AG08395 (cell line): ENCODE results near the gene GRID1.
"Not testable (repeated sequence)": the region's sequence is repeated elsewhere in the genome, so short reads cannot be mapped to it uniquely, and the experiment has no call there.

ENCODE experiments used
- DNase-seq: peaks from one replicate; pipeline ENCODE4 v3.0.0; 2012; ENCODE audit warnings: mixed read lengths, low spot score

GRID1 gene

DNA sequence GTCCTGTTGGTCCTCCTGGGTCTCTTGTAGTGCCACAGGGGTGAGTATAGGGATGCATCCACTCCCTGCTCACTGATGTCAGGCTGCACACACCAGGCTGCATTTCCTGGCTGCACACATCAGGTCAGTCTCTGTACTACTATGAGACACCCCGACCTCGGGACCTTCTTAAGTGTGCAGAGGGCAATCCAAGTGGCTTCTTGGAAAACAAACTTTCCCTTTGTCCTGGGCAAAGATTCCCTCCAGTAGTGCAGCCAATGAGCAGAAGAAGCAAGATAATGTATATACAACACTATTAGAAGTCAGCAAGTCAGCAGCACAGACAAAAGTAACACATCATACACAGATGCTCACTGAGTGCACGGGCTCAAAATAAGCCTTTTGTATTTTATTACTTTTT is 493.5 kb downstream of the GRID1 start:
- DNase-seq, result no peak

DNA sequence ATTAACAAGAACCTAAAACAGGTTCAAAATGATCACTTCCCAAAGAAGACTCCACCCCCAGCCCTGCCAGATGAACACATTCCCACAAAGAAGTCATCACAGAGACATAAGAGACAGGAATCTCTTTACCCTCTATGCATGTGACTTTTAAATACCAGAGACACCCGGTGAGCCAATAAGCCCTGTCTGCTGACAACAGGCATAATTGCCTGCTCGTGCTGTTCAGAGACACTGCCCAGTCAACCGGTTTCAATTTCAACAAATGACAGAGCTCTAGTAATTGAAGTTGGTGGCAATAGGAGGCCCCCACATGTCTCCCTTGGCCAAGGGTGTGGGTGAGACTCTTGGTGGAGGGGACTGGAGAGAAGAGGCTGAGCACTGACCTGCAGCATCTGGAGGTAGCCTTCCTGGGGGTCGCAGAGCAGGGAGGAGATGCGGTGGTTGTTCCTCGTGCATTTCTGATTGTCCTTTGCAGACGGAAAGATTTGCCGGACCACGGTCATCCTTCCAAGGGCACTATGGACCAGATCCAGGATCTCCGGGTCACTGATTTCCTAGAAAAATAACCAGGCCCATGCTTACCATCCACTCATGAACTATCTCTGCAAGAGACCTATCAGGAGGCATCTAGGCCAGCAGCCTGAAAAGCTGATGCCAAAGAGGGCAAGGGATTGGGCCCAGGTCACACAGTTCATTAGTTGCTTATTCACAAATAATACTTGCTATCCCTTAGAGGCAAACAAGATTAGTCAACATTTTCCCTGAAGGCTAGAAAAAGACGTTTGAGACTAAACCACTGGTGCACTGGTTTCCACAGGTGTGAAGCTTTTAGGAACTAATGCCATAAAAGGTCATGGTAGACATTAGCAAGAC is 497.7 kb downstream of the GRID1 start:
- no peak for DNase-seq

DNA sequence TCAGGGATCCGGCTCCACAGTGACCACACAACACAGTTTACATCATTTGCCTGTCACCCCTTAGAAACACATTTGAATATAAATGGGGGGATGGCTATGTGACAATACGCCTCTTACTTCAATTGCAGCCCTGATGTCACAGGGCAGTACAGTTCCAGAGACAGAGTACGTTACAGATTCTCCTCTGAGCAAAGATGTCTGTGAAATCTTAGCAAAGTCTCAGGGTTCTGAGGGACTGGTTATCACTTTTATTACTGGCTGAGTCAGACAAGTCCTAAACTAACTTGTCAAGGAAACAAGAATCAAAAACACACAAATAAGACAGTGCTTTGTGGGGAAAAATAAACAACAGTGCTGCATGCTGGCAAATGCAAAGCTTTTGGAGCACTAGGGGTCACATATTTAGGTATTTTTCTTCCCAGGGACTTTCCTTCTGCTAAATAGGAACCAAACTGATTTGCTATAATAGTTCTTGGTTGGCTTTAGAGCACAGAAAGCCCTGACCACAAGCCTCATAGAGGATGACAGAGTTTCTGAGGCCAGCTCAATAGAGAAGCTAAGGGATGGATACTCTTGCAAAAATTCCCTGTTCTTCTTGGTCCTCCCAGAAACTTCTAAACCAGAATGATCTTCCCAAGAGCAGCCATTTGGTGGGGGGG is 501.6 kb downstream of the GRID1 start:
- DNase-seq, result no peak

DNA sequence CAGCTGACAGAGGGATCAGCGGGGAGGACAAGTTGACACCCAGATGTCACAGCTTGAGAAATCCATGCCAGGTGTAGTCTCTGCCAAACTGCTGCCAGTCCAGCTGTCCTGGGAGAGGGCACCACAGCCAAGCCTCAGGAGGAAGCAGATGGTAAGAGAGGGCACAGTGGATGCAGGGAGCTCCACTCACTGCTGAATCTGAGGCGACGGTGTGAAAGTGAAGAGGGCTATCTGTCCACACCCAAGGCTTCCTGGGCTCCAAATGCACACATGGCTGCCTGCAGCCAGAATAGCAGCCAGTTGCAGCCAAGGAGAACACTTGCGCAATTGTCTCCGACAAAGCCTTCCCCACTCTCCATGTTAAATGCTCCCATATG is 502.4 kb downstream of the GRID1 start:
- DNase-seq, result no peak

DNA sequence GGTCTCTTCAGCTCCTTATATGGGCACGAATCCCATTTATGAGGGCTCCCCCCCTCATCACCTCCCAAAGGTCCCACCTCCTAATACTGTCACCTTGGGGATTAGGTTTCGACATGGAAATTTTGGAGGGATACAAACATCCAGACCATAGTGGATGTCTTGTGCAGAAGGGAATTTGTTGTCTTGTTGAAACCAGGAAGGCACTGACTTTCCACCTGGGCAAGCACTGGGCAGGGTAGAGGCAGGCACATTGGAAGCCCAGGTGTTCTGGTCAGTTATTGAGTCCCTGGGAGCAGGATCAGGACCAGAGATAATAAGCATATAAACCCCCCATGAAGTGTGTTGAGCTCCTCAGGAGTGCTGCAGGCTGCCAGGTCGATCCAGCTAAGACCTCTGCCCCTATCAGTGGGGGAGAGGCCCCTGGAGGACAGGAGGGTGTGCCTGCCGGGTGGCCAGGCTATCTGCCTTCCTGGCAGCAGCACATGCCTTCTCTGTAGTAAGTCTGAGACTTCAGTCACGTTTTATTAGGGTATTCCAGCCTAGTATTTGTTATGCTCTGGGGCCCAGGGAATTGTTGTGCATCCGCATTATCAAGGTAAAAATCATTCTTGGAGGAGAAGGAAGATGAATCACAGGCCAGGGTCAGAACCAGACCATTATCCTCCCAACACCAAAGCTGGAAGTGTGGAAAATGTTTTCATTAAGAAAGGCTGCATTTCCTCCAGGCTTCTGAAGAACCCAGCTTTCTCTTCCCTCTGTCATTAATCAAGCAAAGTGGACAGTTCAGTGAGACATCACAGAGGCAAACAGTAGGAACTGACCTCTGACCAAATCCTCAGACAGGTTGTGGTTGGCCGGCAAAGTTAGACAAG is 503.1 kb downstream of the GRID1 start:
- DNase-seq, result no peak

DNA sequence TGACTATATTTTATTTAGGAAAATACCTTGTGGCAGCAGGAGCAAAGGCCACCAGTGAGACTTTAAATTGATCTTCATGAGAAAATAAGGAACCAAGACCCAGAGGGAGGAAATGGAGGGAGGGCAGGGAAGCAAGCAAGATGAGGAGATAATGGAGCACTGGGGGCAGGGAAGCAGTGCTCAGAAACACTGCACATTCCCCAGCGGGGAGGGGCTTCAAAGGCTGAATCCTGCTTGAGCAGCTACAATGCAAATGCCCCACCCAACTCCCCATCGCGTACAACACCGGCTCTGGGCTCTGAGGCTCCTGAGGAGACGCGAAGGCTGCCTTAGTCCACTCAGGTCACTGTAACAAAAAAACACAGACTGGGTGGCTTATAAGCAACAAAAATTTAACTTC is 503.8 kb downstream of the GRID1 start:
- DNase-seq, result no peak

DNA sequence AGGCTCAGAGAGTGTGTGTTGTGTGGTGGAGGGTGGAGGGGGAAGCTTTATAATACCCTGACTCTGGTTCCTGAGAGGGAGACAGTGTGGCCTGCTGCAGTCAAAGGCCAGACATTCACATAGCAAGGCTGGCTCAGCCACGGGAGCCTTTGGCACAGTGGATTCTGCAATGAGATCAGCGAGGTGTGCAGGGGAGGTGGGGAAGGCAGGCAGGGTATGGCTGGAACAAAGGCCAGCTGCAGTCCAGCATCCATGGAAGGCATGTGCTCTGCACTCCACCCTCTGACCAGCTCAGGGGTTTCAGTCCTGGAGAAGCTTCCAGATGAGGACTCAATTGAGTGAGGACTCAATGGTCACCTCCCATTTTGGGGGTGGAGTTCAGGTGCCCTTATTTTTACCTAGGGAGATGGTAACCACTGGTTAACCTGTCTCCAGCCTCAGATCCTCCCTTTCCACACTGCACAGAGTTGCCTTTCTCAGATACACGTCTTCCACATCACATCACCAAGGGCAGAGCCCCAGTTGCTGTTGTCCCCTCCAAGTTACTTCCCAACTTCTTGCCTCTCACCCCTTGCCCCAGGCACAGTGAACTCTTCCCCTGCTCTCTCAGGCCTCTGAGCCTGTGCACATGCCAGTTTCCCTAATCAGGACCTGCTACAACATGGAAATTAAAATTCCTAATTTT is 504.9 kb downstream of the GRID1 start:
- DNase-seq, result no peak

DNA sequence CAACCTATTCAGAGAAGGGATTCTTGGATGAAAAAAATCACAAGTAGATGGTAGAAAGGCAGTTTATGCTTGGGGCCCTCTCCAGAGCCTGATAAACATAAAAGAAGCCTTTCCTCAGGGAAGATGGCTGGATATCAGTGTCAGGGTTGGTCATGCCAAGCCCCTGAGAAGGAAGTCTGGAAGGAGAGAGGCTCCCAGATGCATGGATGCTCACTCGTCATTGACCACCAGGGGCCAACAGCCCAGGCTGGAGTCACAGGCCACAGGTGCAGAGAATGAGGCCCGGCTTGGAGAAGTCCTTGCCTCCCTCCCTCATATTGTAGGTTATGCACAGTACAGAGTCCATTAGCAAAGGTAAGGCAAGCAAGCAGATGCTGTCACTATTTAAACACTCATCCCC is 506.7 kb downstream of the GRID1 start:
- no peak for DNase-seq

DNA sequence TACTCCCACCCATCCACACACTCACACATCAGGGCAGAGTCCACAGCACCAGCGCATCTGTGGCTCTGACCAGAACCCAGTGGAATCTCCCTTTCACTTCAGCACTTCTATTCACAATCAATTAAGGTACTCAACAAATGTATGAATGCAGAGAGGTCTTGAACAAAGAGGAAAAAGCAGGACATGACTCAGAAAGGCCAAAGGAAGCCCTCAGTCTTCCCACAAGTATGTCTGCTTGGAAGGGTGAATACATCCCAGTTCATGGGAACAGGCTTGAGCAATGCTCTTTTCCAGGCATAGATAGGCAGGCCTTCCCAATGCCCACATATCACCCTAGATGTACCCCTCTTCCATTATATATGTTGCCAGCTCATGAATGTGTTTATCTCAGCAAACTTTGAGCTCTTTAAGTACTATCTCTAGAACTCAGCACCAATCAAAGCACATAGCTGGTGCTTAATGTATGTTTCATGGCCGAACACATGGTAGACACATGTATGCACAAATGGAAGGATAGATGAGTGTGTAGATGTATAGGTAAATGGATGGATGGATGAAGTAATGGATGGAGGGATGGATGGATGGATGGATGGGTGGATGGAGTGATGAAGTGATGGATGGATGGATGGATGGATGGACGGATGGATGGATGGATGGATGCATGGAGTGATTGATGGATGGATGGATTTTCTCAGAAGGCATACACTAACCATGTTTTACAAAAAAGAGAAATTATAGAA is 507.6 kb downstream of the GRID1 start:
- DNase-seq, result no peak

DNA sequence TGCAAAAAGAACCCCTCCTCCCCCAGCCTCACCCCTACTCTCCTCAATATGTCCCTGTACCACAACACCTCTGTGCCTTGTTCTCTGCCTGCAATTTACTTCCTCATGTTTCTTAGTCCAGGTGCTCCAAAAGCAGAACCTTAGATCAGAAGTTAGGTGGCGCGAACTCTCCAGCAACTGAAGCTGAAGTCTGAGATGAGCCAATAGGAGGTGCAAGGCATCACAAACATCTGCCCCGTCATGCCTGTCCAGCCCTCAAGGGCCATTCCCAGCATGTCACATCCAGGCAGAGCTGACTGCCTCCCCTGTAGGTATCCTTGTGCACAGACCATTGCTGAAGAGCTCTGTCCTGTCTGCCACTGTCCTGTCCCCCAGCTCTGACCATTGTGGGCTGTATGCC is 508.8 kb downstream of the GRID1 start:
- DNase-seq, result no peak

DNA sequence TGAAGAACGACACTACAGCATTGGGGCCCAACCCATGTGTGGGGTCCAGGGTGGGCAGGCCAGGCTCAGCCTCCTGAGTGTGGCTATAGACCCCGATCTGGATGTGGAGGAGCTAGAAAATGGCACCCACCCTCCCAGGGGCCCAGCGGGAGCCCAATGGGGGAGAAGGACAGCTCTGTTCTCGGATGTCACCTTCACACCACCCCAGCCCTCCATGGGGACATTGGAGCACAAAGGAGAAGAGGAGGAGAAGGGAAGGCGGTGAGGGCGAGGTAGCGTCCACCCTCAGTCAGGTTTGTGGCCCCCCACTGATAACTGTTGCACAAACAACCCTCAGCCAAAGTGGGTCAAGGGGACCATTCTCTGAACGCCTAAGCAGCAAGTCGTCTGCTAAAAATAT is 509.3 kb downstream of the GRID1 start:
- no peak for DNase-seq

DNA sequence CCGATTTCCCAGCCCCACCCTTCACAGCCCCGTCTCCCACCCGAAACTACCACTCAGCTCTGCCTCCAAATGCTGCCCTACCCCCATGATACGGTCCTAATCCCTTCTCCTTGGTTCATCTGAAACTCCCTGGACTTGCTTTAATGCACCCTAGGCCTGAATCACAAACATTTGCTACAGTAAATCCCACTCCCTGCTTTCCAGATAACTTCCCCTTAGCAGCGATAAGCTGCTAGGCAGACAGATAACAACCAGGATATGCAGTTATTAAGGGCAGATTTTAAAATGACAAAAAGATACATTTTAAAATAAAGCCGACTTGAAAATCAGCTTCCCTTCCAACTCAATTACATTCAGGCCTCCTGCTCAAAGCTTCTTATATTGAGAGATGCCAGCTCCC is 514.7 kb downstream of the GRID1 start:
- DNase-seq, result no peak

DNA sequence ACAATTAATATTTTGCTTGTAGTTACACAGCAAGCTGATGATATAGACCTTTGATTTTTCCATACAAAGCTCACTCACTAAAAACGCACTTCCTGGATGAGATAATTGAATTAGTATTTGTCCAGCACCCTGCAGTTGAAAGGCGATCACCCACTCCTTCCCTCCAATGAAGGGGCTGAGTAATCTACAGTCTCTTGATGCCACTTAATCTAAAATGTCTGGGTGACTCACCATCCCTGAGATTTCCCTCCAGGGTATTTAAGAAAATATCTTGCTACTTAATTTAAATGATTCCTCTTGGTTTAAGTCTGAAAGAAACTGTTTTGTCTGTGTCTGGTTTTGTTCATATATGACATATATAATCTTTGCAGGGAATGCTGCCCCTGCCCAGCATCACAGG is 515.3 kb downstream of the GRID1 start:
- DNase-seq, result no peak

DNA sequence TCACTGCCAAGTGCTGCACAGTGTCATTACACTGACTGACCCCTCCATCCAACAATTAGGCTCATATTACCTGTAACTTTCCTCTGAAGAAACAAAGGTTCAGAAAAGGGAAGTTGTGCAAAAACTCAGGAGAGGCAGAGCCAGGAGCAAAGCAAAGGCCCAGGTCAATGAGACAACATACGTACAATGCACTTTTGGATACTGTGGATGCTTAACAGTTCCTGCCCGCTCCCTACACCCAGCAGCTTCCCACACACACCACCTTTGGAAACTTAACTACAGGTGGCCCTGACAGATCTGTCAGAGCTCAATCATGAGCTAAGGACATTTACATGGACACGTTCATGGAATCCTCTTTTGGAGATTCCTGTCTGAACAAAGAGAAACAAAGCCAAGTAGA is 515.9 kb downstream of the GRID1 start:
- DNase-seq, result no peak

DNA sequence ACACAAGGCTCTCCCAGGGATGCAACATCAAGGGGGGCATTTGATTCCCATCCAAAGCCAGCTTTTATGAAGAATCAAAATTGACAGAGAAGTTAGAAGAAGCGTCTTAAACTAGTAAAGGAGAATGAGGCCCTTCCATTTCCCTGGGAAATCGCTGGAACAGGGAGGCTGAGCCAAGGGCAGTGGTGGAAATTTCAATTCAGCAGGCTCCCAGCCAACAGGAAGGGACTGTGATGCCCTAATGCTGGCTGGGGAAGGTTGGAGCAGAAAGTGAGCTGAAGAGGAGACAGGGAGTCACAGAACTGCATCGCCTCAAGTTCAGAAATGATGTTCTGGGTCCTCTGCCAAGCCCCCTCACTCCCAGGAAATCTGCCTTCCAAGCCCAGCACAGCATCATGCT is 517.3 kb downstream of the GRID1 start:
- DNase-seq, result no peak

DNA sequence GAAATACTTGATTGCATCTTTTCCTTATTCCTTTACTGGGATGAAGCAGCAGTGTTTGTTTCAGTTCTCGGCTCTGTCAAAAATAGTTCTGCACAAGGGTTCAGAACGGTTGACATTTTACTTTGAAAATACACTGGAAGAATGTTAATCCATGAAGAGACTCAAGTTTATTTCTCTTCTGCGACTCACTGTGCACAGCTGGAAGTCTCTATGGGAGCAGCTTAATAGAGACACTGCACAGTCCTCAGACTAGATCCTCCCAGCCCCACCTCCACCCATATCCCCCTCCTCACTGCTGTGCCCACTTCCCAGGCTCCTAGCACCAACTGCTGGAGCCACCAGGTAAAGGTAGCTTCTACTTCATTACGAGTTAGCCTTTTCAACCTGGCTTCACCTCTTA is 517.8 kb downstream of the GRID1 start:
- DNase-seq, result no peak

DNA sequence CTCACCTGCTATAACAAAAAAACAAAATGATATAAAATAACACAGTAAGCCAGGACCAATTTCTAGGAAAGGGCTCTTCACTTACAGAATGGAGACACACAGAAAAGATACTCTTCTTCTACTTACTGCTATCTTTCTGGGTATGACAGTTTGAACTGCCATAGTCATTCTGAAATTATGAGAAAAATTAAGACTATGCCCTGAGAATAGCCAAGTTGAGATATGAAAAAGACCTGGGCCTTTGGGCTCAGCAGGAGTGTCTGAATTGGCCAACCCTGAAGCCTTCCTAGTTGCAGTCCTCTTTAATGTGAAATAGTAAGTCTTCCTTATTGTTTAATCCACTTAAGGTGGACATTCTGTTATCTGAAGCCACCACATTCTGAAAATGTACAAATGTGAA is 519.5 kb downstream of the GRID1 start:
- DNase-seq, result no peak

DNA sequence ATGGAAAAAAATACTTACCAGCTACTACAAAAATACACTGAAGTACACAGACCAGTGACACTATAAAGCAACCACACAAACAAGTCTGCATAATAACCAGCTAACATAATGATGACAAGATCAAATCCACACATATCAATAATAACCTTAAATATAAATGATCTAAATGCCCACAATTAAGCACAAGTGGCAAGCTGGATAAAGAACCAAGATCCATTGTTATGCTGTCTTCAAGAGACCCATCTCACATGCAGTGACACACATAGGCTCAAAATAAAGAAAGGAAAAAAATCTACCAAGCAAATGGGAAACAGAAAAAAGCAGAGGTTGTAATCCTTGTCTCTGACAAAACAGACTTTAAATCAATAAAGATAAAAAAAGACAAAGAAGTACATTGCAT is 527.9 kb downstream of the GRID1 start:
- not testable (repeated sequence) for DNase-seq

DNA sequence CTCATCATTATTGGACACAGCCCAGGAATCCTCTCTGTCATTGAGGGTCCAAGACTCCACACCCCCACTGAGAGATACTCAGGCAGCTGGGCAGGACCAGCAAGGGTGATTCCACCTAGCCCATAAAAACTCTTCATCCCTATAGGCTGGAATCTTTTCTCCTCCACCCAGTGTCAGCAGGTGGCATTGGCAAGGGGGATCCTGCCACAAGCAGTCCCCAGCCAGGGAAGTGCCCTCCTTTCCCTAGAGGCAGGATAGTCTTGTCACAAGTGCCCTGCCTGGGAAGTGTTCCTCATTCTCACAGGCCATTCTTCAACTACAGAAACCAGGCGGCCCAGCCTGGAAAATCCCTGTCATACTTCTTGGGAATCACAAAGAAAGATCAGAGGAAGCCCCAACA is 533.6 kb downstream of the GRID1 start:
- no peak for DNase-seq

DNA sequence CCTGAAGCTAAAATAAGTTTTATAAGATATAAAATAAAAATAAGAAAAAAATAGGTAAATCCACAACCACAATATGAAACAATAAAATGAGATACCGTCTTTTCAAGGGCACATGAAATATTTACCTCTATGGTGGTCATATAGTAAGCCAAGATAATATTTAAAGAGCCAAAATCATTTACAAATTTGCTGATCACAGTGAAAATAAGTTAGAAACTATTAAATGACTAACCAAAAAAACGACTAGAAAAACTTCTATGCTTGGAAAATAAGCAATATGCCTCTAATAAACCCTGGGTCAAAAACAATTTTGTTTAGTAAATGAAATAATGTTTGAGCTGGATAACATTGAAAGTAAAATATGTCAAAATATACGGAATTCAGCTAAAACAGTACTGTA is 535.2 kb downstream of the GRID1 start:
- no peak for DNase-seq

DNA sequence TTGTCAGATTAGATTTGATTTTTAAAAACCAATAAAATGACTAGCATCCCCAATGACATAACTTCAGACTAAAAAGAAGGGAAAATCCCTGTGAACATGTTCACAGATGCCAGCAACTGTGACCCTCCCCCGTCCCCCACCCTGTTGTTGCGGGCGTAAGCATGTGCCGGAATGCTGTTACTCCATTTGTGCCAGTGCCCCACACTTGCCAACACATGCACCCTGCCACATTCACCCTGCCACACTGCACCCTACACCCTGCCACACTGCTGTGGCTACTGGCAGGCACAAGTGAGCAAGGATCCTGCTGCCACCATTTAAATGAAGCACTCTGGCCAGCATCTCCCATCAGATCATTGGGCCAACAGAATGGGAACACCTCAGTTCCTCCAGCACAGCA is 540.2 kb downstream of the GRID1 start:
- no peak for DNase-seq

DNA sequence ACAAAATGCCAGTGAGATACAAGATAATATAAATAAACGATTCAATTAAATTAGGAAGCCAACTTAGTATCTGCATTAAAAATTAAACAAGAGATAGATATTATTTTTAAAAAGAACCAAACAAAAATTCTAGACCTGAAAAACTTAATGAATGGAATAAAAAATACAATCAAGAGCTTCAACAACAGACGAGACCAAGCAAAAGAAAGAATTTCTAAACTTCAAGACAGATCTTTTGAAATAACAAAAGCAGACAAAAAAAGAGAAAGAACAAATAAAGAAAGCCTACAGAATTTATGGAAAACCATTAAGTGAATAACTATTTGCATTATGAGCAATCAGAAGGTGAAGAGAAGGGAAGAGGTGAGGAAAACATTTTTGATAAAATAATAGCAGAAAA is 555.2 kb downstream of the GRID1 start:
- DNase-seq, result no peak
